Type B pancreatic cell (in vitro differentiated cells): ENCODE data around the gene SLC12A8. TPM values are rescaled to one million over a fixed set of nuclear protein-coding genes. Genes with fewer than 3 reads are reported as not detected.

Source experiments
- DNase-seq: peaks from one replicate; pipeline ENCODE4 v3.0.0; 2021; ENCODE audit warnings: mixed read lengths; ENCODE audit not compliant: unreplicated experiment; ENCODE audit errors: extremely low spot score
- H3K27ac Mint-ChIP-seq: 2 replicates; pipeline ENCODE4 v1.8.0; 2021; ENCODE audit warnings: mild to moderate bottlenecking, mixed read lengths
- H3K27me3 Mint-ChIP-seq: 2 replicates; pipeline ENCODE4 v1.8.0; 2021; ENCODE audit warnings: mixed read lengths
- H3K36me3 Mint-ChIP-seq: 2 replicates; pipeline ENCODE4 v1.8.0; 2021; ENCODE audit warnings: mixed read lengths
- H3K4me1 Mint-ChIP-seq: one replicate; pipeline ENCODE4 v1.8.0; 2021; ENCODE audit warnings: mixed read lengths; ENCODE audit not compliant: unreplicated experiment
- H3K4me3 Mint-ChIP-seq: 2 replicates; pipeline ENCODE4 v1.8.0; 2021; ENCODE audit warnings: mild to moderate bottlenecking, mixed read lengths
- H3K9me3 Mint-ChIP-seq: 2 replicates; pipeline ENCODE4 v1.8.0; 2021; ENCODE audit warnings: mixed read lengths
- CTCF ChIP-seq: fragments of 200-600 bp; sonication (generic); conservative IDR thresholded peaks from 2 replicates; pipeline ENCODE4 v1.5.0; 2021; ENCODE audit warnings: antibody characterized with exemption, mild to moderate bottlenecking
- total RNA-seq: library from RNA; stranded (reverse); gene quantifications from 2 replicates; pipeline ENCODE4 v1.2.1, GENCODE V29; 2021; ENCODE audit warnings: low replicate concordance

SLC12A8 gene
- total RNA-seq, 1 donor from 2014 or later: 6.8 TPM

GRCh38 chr3:125146626-125147490, 65.7 kb downstream of the SLC12A8 start:
- Mint-ChIP-seq H3K9me3 (no peaks in the 10 kb centered on the region), H3K27ac (no peak overlapping the region), H3K36me3 (no peaks in the 10 kb centered on the region), H3K27me3 (peaks cover 12% of the 10 kb centered on the region), H3K4me1 (peaks cover 54% of the 10 kb centered on the region), H3K4me3 (no peak overlapping the region)
- DNase-seq: no peak
- TF ChIP-seq CTCF: no peak

- Mint-ChIP-seq H3K27ac (no peak overlapping the region), H3K4me3 (no peak overlapping the region), H3K9me3 (no peaks in the 10 kb centered on the region), H3K4me1 (peaks cover 45% of the 10 kb centered on the region), H3K27me3 (peaks cover 12% of the 10 kb centered on the region), H3K36me3 (no peaks in the 10 kb centered on the region)
- no peak for TF ChIP-seq CTCF
- DNase-seq: no peak
Measured at GRCh38 chr3:125145751-125146475, 66.6 kb downstream of the SLC12A8 start.

GRCh38 chr3:125144653-125145314, 67.8 kb downstream of the SLC12A8 start:
- H3K9me3 Mint-ChIP-seq: no peaks in the 10 kb centered on the region
- H3K4me1 Mint-ChIP-seq: peaks cover 38% of the 10 kb centered on the region
- peaks cover 15% of the 10 kb centered on the region for H3K27me3 Mint-ChIP-seq
- no peaks in the 10 kb centered on the region for H3K36me3 Mint-ChIP-seq
- H3K4me3 Mint-ChIP-seq: no peak overlapping the region
- no peak for DNase-seq
- TF ChIP-seq CTCF: no peak
- no peak overlapping the region for H3K27ac Mint-ChIP-seq

GRCh38 chr3:125143982-125144652, 68.4 kb downstream of the SLC12A8 start:
- Mint-ChIP-seq H3K27ac (no peak overlapping the region), H3K4me1 (peaks cover 33% of the 10 kb centered on the region), H3K36me3 (no peaks in the 10 kb centered on the region), H3K4me3 (peak overlapping the region; percentile 68), H3K9me3 (no peaks in the 10 kb centered on the region), H3K27me3 (peaks cover 15% of the 10 kb centered on the region)
- TF ChIP-seq CTCF: no peak
- no peak for DNase-seq

GRCh38 chr3:125143538-125143937, 69.0 kb downstream of the SLC12A8 start:
- H3K36me3 Mint-ChIP-seq: no peaks in the 10 kb centered on the region
- H3K27me3 Mint-ChIP-seq: peaks cover 15% of the 10 kb centered on the region
- DNase-seq: no peak
- no peak overlapping the region for H3K27ac Mint-ChIP-seq
- no peak overlapping the region for H3K4me3 Mint-ChIP-seq
- no peaks in the 10 kb centered on the region for H3K9me3 Mint-ChIP-seq
- H3K4me1 Mint-ChIP-seq: peaks cover 33% of the 10 kb centered on the region
- no peak for TF ChIP-seq CTCF
